Measurements from ENCODE around the gene RXRA.
"Not testable (repeated sequence)": the region's sequence is repeated elsewhere in the genome, so short reads cannot be mapped to it uniquely, and the experiment has no call there.

The RXRA gene

DNA sequence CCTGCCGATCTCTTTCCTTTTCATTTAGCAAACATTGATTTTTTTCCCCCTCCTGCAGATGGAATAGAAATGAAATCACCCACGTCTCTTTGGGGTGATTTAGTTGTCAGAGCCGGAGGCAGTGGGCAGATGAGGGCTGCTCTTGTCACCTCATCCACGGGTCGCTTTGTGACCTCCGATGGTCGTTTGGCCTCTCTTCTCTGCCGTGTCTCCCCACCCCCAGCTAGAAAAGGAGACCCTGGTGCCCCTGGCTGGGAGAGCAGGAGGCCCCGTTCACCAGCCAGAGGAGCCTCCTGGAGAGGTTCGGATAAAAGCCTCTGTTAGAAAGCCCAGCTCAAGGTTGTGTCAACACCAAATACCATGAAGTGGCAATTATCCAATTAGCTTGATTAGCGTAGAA, 21.6 kb upstream of the RXRA start:
- no peak overlapping the region for H3K27ac ChIP-seq
- no peak for TF ChIP-seq ZFX (IDR thresholded peaks at IDR 0.05; ENCODE audit: borderline replicate concordance)
- TF ChIP-seq, protein P1, sequence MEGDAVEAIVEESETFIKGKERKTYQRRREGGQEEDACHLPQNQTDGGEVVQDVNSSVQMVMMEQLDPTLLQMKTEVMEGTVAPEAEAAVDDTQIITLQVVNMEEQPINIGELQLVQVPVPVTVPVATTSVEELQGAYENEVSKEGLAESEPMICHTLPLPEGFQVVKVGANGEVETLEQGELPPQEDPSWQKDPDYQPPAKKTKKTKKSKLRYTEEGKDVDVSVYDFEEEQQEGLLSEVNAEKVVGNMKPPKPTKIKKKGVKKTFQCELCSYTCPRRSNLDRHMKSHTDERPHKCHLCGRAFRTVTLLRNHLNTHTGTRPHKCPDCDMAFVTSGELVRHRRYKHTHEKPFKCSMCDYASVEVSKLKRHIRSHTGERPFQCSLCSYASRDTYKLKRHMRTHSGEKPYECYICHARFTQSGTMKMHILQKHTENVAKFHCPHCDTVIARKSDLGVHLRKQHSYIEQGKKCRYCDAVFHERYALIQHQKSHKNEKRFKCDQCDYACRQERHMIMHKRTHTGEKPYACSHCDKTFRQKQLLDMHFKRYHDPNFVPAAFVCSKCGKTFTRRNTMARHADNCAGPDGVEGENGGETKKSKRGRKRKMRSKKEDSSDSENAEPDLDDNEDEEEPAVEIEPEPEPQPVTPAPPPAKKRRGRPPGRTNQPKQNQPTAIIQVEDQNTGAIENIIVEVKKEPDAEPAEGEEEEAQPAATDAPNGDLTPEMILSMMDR (IDR thresholded peaks at IDR 0.05): no peak

DNA sequence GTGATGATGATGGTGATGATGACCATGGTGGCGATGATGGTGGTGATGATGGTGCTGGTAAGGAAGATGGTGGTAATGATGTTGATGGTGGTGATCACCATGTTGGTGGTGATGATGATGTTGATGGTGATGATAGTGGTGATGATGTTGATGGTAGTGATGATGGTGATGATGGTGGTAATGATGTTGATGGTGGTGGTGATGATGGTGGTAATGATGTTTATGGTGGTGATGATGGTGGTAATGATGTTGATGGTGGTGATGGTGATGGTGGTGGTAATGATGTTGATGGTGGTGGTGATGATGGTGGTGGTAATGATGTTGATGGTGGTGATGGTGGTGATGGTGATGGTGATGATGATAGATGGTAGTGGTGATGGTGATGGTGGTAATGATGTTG, 20.7 kb upstream of the RXRA start:
- TF ChIP-seq ZFX (IDR thresholded peaks at IDR 0.05; ENCODE audit: borderline replicate concordance): no peak
- TF ChIP-seq, protein P1 (IDR thresholded peaks at IDR 0.05): no peak
- no peak overlapping the region for H3K27ac ChIP-seq

DNA sequence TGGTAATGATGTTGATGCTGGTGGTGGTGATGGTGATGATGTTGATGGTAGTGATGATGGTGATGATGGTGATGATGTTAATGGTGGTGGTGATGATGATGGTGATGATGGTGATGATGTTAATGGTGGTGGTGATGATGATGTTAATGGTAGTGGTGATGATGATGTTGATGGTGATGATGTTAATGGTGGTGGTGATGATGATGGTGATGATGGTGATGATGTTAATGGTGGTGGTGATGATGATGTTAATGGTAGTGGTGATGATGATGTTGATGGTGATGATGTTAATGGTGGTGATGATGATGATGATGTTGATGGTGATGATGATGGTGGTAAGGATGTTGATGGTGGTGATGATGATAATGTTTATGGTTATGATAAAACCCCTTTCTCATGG, 20.2 kb upstream of the RXRA start:
- H3K27ac ChIP-seq: not testable (repeated sequence)

DNA sequence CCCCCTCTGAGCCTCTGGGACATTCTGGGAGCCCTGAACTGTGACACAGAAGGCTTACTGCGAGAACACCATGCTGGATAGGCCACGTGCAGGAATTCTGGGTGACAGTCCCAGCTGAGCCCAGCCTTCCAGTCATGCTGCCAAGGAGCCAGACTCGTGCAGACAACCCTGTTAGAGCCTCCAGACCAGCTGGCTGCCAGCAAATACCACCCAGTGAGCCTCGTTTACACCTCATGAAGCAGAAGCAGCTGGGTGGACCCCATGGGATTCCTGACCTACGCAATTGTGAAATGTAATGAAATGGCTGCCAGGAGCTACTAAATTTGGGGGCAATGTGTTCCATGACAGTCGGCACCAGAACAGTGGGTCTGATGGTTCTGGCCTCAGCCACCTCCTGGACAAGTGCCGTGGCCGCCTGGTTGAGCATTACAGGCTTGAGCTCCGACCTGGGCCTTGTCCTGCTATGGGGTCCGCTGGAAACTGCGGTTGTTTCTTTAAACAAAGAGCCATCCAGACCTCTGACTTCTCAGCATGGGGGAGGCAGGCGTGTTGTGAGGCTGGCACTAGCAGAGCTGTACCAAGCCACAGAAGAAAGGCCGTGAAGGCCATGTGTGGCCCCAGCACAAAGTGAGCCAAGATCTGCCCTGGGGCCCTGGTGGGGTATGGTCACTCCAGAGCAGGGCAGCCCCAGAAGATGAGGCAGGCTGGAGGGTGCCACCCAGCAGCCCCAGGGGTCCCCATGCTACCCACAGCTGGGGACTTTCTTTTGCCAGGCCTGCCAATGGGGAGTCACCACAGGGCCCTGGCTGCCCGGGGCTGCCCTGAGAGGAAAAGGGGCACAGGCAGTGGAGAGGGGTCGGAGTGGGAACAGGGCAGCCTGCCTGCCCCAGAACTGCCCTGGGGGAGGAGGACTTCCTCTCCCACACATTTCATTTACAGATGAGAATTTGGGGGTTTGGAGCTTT, 19.3 kb upstream of the RXRA start:
- TF ChIP-seq ZFX (IDR thresholded peaks at IDR 0.05; ENCODE audit: borderline replicate concordance): no peak
- TF ChIP-seq, protein P1 (IDR thresholded peaks at IDR 0.05): no peak
- no peak overlapping the region for H3K27ac ChIP-seq

DNA sequence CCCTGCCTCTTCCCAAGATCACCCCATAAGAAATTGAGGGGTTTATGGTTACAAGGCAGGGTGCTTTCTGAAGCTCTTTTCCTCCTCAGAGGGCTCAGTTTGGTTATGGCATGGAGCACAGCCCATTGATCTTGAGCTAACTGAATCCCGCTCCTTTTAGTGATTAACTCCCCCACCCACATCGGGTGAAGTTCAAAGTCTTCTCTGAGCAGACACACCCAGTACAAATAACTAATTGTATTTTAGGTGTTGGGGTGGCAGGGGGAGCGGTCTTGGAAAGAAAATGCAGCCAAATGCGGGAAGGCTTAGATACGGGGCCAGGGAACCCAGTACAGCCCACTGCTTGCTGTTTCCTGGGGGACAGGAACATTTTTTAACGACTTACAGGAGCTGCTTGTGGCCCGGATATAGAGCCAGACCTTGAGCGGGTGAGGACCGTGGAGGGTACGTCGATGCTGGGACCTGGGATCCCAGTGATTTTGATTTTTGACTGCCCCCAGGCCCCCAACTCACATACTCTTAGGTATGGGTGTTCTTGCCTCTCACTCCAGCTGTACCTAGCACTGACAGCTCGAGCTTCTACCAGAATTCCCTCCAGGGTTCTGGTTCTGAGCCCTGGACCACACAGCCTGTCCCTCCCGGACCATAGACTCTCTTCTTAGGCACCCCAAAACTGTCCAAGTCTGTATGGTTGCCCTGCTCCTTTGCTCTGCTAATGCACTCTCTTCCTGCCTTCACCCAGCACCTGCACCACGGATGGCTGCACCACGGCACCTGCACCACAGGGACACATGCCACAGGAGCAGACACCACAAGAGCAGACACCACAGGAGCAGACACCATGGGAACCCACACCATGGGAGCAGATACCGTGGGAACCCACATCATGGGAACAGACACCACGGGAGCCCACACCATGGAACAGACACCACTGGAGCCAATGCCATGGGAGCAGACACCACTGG, 18.3 kb upstream of the RXRA start:
- TF ChIP-seq, protein P1 (IDR thresholded peaks at IDR 0.05): no peak
- no peak for TF ChIP-seq ZFX (IDR thresholded peaks at IDR 0.05; ENCODE audit: borderline replicate concordance)

DNA sequence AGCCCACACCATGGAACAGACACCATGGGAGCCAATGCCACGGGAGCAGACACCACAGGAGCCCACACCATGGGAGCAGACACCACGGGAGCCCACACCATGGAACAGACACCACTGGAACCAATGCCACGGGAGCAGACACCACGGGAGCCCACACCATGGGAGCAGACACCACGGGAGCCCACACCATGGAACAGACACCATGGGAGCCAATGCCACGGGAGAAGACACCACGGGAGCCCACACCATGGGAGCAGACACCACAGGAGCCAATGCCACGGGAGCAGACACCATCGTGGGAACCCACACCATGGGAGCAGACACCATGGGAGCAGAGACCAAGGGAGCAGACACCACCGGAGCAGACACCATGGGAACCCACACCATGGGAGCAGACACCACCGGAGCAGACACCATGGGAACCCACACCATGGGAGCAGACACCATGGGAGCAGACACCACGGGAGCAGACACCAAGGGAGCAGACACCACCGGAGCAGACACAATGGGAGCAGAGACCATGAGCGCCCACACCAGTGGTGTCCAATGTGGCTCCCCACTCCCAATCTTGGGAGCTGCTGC, 17.5 kb upstream of the RXRA start:
- H3K27ac ChIP-seq: not testable (repeated sequence)

More for the DNA sequence above, 18.3 kb upstream of the RXRA start:
- H3K27ac ChIP-seq: no peak overlapping the region

DNA sequence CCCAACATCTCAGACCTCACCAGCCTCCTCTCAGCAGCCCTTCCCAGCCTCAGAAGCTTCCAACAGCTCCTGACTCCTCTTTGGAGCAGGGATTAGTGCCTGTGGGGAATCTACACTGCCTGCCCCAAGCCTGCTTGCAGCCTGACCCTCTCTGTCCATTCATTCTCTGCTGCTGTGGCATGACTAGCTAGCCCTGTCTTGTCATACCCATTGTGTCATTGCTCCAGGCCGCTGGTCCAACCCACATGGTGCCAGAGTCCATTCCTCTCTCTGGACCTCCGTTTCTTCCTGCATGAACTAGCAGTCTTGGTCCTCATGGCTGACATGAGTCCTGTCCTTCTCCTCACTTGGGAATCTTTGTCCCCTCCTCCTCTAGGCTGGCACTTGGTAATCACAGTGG, 12.8 kb upstream of the RXRA start:
- H3K27ac ChIP-seq: no peak overlapping the region
- TF ChIP-seq ZFX (IDR thresholded peaks at IDR 0.05; ENCODE audit: borderline replicate concordance): no peak
- TF ChIP-seq, protein P1 (IDR thresholded peaks at IDR 0.05): no peak

All from 22Rv1 (cell line).